Measurements from ENCODE around the gene NEK6. TPM values are rescaled to one million over a fixed set of nuclear protein-coding genes. Genes with fewer than 3 reads are reported as not detected.

Gene NEK6
- total and polyA plus RNA-seq, 8 donors = 38.4 to 132 (median 45.0) TPM

- Histone ChIP-seq H3K27ac (no peak overlapping the region), H3K4me3 (no peak overlapping the region), H3K27me3 (no peaks in the 10 kb centered on the region), H3K36me3 (peaks cover 0 to 100% of the 10 kb centered on the region in 2 donors), H3K4me1 (peaks cover 0 to 8% of the 10 kb centered on the region in 2 donors), H3K9me3 (no peaks in the 10 kb centered on the region)
- intact Hi-C loops (cut with DNase I) = no loop called here
- no peak for DNase-seq
- ATAC-seq = no peak
- TF ChIP-seq CTCF (IDR thresholded peaks at IDR 0.05) = no peak
Measured at GRCh38 chr9:124348831-124349230, 91.1 kb downstream of the NEK6 start.

- intact Hi-C loops (cut with DNase I) = no loop called here
- H3K9me3 ChIP-seq = no peaks in the 10 kb centered on the region
- peaks cover 0 to 100% of the 10 kb centered on the region in 2 donors for H3K36me3 ChIP-seq
- ATAC-seq (no peak), DNase-seq (no peak)
- peaks cover 0 to 8% of the 10 kb centered on the region in 2 donors for H3K4me1 ChIP-seq
- H3K4me3 ChIP-seq = no peak overlapping the region
- TF ChIP-seq CTCF (IDR thresholded peaks at IDR 0.05) = no peak
- H3K27me3 ChIP-seq = no peaks in the 10 kb centered on the region
- no peak overlapping the region for H3K27ac ChIP-seq
Measured at GRCh38 chr9:124349267-124349666, 91.5 kb downstream of the NEK6 start.

GRCh38 chr9:124349675-124350493 is 92.1 kb downstream of the NEK6 start:
- ATAC-seq = no peak
- no peaks in the 10 kb centered on the region for H3K9me3 ChIP-seq
- no peak for TF ChIP-seq CTCF (IDR thresholded peaks at IDR 0.05)
- intact Hi-C loops (cut with DNase I) = no loop called here
- no peak overlapping the region for H3K4me3 ChIP-seq
- no peak overlapping the region for H3K27ac ChIP-seq
- no peaks in the 10 kb centered on the region for H3K27me3 ChIP-seq
- peaks cover 0 to 100% of the 10 kb centered on the region in 2 donors for H3K36me3 ChIP-seq
- no peak for DNase-seq
- H3K4me1 ChIP-seq = peaks cover 0 to 8% of the 10 kb centered on the region in 2 donors

- no peaks in the 10 kb centered on the region for H3K9me3 ChIP-seq
- H3K4me3 ChIP-seq = no peak overlapping the region
- TF ChIP-seq CTCF (IDR thresholded peaks at IDR 0.05) = no peak
- H3K27me3 ChIP-seq = no peaks in the 10 kb centered on the region
- DNase-seq = peak in 1 of 4 donors; percentile 21
- H3K27ac ChIP-seq = no peak overlapping the region
- ATAC-seq = no peak
- peaks cover 0 to 100% of the 10 kb centered on the region in 2 donors for H3K36me3 ChIP-seq
- H3K4me1 ChIP-seq = peaks cover 0 to 8% of the 10 kb centered on the region in 2 donors
- intact Hi-C loops (cut with DNase I) = no loop called here
Measured at GRCh38 chr9:124350494-124351263, 92.9 kb downstream of the NEK6 start.

All from left lung (tissue), 10 donors.